GM12875 (cell line): ENCODE measurements around the gene SORBS1.
A peak's percentile ranks its signal among the peaks of the same experiment; 100 is the strongest.

Experiments used
- H3K4me3 ChIP-seq: one replicate; pipeline ENCODE4 v1.5.1; 2011; ENCODE audit warnings: low read depth, low read length, control low read depth
- CTCF ChIP-seq: IDR thresholded peaks from 2 replicates; pipeline ENCODE4 v1.5.1; 2011; ENCODE audit warnings: low read depth, mild to moderate bottlenecking, control low read depth, inconsistent platforms, low read length, moderate library complexity, borderline replicate concordance; ENCODE audit not compliant: insufficient read depth

Gene SORBS1

GRCh38 chr10:95373660-95374059 lies 187.5 kb downstream of the SORBS1 start:
- no peak overlapping the region for H3K4me3 ChIP-seq
- no peak for TF ChIP-seq CTCF

- no peak for TF ChIP-seq CTCF
- H3K4me3 ChIP-seq: no peak overlapping the region
Observed at GRCh38 chr10:95364342-95364741, 196.8 kb downstream of the SORBS1 start.

GRCh38 chr10:95363303-95363912 lies 197.8 kb downstream of the SORBS1 start:
- no peak overlapping the region for H3K4me3 ChIP-seq
- TF ChIP-seq CTCF: peak; percentile 59; the same call in 1 of the 2 replicates

- no peak for TF ChIP-seq CTCF
- H3K4me3 ChIP-seq: no peak overlapping the region
Observed at GRCh38 chr10:95360122-95360714, 201.0 kb downstream of the SORBS1 start.

- no peak overlapping the region for H3K4me3 ChIP-seq
- no peak for TF ChIP-seq CTCF
Observed at GRCh38 chr10:95359466-95359865, 201.7 kb downstream of the SORBS1 start.

GRCh38 chr10:95356190-95356955 lies 204.8 kb downstream of the SORBS1 start:
- no peak for TF ChIP-seq CTCF
- no peak overlapping the region for H3K4me3 ChIP-seq
